Subcutaneous adipose tissue (tissue), 4 donors: ENCODE measurements around the gene GATAD2A. TPM values are rescaled to one million over a fixed set of nuclear protein-coding genes. Genes with fewer than 3 reads are reported as not detected.

Experiments used
- CTCF ChIP-seq: fragments of 450-650 bp; IDR thresholded peaks from one replicate; pipeline ENCODE4 v1.5.1; 2016; ENCODE audit warnings: low read depth, mild to moderate bottlenecking, control low read depth, antibody characterized with exemption, moderate library complexity
- total RNA-seq, 4 donors: library from RNA; depleted of rRNA; stranded (reverse); fragments of >200 nt; gene quantifications; one replicate each; pipeline ENCODE4 v1.1.0, GENCODE V29; 2016

GATAD2A gene, protein sequence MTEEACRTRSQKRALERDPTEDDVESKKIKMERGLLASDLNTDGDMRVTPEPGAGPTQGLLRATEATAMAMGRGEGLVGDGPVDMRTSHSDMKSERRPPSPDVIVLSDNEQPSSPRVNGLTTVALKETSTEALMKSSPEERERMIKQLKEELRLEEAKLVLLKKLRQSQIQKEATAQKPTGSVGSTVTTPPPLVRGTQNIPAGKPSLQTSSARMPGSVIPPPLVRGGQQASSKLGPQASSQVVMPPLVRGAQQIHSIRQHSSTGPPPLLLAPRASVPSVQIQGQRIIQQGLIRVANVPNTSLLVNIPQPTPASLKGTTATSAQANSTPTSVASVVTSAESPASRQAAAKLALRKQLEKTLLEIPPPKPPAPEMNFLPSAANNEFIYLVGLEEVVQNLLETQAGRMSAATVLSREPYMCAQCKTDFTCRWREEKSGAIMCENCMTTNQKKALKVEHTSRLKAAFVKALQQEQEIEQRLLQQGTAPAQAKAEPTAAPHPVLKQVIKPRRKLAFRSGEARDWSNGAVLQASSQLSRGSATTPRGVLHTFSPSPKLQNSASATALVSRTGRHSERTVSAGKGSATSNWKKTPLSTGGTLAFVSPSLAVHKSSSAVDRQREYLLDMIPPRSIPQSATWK
- total RNA-seq = 10 to 100 TPM; 24.0 to 32.0 (median 28.9) TPM

DNA sequence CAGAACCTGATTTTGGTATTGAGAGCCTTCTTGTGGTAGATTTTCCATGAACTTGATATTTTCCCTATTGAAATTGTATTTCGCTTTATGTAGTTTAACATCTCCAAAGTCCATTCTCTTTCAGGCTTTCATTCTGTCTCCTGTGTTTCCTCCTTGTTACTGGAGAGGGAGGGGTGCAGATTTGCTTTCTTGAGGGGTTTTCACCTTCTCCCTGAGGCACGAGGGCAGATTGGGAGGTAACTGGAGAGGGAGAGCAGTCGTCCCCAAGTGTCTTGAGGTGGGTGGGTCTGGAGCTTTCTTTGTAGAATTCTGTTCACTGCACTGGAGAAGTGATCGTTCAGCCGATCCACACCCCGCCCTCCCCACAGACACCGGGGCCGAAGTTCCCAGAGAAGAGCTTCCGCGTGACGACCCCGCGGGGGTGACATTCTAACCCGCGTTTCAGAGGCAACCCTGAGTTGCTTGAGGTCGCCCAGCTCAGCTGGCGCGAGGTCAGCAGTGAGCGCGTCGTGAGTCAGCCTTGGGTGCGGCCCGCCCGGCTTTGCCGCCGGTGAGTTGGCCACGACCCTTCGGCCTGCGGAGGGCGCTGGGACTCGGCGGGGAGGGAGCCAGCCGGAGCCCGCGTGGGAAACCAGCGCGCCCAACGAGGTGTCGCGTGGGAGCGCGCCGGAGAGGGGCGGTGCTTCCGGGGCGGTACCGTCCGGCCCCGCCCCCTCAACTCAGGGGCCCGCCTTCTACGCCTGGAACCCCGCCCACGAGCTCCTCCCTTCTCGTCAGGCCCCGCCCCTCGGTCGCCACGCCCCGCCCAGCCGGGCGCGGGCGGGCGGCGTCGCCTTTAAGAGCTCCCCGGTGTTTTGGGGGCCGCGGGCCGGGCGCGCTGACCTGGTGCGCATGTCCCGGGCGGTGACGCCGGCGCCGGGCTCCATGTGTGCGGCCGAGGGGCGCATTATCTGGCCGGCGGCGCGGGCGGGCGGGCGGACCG, at the start of gene GATAD2A:
Gene GATAD2A, plus strand, starts transcription at position 797 of the 982 bp plus-strand sequence. CDS start 59,671 bp downstream, outside the sequence.
- TF ChIP-seq CTCF = no peak

GRCh38 chr19:19356500-19356899, 49.0 kb upstream of the GATAD2A start:
- TF ChIP-seq CTCF = no peak

DNA sequence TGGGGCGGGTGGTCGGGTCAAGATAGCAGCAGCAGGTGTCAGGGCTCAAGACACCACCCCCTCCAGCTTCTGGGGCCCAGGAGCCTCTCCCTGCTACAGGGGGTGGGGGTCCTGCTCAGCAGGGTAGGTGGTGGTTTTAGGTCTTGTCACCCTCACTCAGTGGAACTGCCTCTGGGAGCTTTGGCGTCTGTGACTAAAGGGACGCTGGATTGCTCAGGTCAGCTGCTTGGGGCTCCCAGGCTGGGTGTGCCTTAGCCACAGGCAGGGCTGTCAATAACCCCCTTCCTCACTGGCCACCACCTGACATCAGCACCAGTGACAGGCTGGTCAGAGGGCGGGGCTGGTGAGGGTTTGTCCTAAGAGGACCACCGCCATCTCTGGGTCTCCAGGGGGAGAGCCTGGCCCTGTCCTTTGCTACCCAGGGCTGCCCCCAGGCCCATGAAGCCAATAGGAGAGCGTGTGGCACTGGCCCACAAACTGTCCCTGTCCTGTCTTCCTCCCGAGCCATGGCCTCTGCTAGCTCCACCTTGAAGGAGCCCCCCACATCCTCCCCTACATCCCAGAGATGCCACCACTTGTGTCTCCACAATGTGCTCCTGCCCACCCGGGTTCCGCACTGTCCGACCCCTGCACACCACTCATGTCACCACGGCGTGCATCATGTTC, 48.4 kb upstream of the GATAD2A start:
- TF ChIP-seq CTCF = no peak

DNA sequence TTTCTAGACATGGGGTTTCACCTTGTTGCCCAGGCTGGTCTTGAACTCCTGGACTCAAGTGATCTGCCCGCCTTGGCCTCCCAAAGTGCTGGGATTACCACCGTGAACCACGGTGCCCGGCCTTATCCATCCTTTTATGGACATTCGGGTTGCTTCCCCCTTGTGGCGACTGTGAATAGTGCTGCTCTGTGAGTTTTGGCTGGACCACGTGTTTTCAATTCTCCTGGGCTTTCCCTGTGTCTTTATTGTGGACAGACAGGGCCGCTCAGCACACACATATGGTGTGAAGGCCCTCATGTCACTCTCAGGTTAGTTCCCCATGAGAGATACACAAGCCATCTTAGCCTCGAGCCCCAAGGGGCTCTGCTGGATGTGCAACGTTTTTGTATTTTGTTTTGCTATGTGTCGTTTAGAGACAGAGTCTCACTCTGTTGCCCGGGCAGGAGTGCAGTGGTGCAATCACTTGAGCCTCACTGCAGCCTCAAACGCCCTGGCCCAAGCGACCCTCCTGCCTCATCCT, 44.3 kb upstream of the GATAD2A start:
- TF ChIP-seq CTCF = no peak

GRCh38 chr19:19362075-19362474, 43.4 kb upstream of the GATAD2A start:
- TF ChIP-seq CTCF = no peak

- no peak for TF ChIP-seq CTCF
Observed at GRCh38 chr19:19366434-19367396, 38.8 kb upstream of the GATAD2A start.
